Stimulated activated CD4-positive, alpha-beta T cell treated with anti-CD3 and anti-CD28 coated beads, Interleukin-1b, Interleukin-23, amount 100 ng/mL, for 4 hours (primary cell): ENCODE results near the gene FCGR2B.
"Not testable (repeated sequence)": the region's sequence is repeated elsewhere in the genome, so short reads cannot be mapped to it uniquely, and the experiment has no call there.

ENCODE experiments used
- DNase-seq, 2 donors: peaks; one replicate each; pipeline ENCODE4 v3.0.0-alpha.2; 2020; ENCODE audit warnings: low read depth in 2 of 2

FCGR2B gene

GRCh38 chr1:161706113-161706481, 43.2 kb downstream of the FCGR2B start:
- DNase-seq, result no peak

GRCh38 chr1:161706482-161707347, 43.8 kb downstream of the FCGR2B start, which contains the start of gene FCRLA:
FCRLA (plus strand) TSS chr1:161707229; CDS start chr1:161707265, 36 bp downstream.
- DNase-seq, result no peak

- no peak for DNase-seq
Observed at GRCh38 chr1:161707503-161707902, 44.6 kb downstream of the FCGR2B start.

GRCh38 chr1:161709373-161709772, 46.4 kb downstream of the FCGR2B start:
- no peak for DNase-seq

- DNase-seq, result no peak
Observed at GRCh38 chr1:161710560-161710959, 47.6 kb downstream of the FCGR2B start.

- no peak for DNase-seq
Observed at GRCh38 chr1:161718559-161719324, 55.8 kb downstream of the FCGR2B start.

GRCh38 chr1:161719325-161719611, 56.3 kb downstream of the FCGR2B start:
- DNase-seq, result no peak

- no peak for DNase-seq
Observed at GRCh38 chr1:161720422-161720821, 57.5 kb downstream of the FCGR2B start.

- DNase-seq, result no peak
Observed at GRCh38 chr1:161720956-161721737, 58.2 kb downstream of the FCGR2B start, which contains the start of gene FCRLB. FCRLB (plus strand) TSS chr1:161721544; CDS start chr1:161722673, 1,129 bp downstream.

GRCh38 chr1:161721738-161722343, 58.9 kb downstream of the FCGR2B start:
- no peak for DNase-seq

- no peak for DNase-seq
Observed at GRCh38 chr1:161722406-161722805, 59.5 kb downstream of the FCGR2B start.

GRCh38 chr1:161723459-161724141, 60.7 kb downstream of the FCGR2B start:
- DNase-seq, result no peak

GRCh38 chr1:161725258-161725907, 62.4 kb downstream of the FCGR2B start:
- not testable (repeated sequence) for DNase-seq

- DNase-seq, result peak in 1 of 2 donors; percentile 10
Observed at GRCh38 chr1:161725908-161726472, 63.0 kb downstream of the FCGR2B start.

- DNase-seq, result peak; percentile 61 to 62
Observed at GRCh38 chr1:161726473-161727255, 63.7 kb downstream of the FCGR2B start.

GRCh38 chr1:161727256-161727924, 64.4 kb downstream of the FCGR2B start:
- DNase-seq, result peak in 1 of 2 donors; percentile 18
